Globus pallidus (tissue), 1 donor: ENCODE measurements around the gene CAMTA1.
"Not testable (repeated sequence)": the region's sequence is repeated elsewhere in the genome, so short reads cannot be mapped to it uniquely, and the experiment has no call there.

Experiments used
- DNase-seq: peaks from one replicate; pipeline ENCODE4 v3.0.0-alpha.2; 2015; ENCODE audit warnings: low spot score

Gene CAMTA1

GRCh38 chr1:7409278-7409677 lies 624.0 kb downstream of the CAMTA1 start:
- no peak for DNase-seq

- DNase-seq = no peak
Observed at GRCh38 chr1:7410156-7410555, 624.9 kb downstream of the CAMTA1 start.

- DNase-seq = not testable (repeated sequence)
Observed at GRCh38 chr1:7417618-7418017, 632.4 kb downstream of the CAMTA1 start.

GRCh38 chr1:7418442-7419080 lies 633.3 kb downstream of the CAMTA1 start:
- DNase-seq = no peak

GRCh38 chr1:7420098-7420445 lies 634.8 kb downstream of the CAMTA1 start:
- DNase-seq = no peak

- no peak for DNase-seq
Observed at GRCh38 chr1:7420470-7421100, 635.3 kb downstream of the CAMTA1 start.

GRCh38 chr1:7421471-7422075 lies 636.3 kb downstream of the CAMTA1 start:
- no peak for DNase-seq

GRCh38 chr1:7422081-7422480 lies 636.8 kb downstream of the CAMTA1 start:
- DNase-seq = no peak

- no peak for DNase-seq
Observed at GRCh38 chr1:7422561-7422960, 637.3 kb downstream of the CAMTA1 start.

GRCh38 chr1:7422966-7423365 lies 637.7 kb downstream of the CAMTA1 start:
- no peak for DNase-seq

GRCh38 chr1:7424352-7424890 lies 639.2 kb downstream of the CAMTA1 start:
- DNase-seq = no peak

GRCh38 chr1:7425229-7425628 lies 640.0 kb downstream of the CAMTA1 start:
- no peak for DNase-seq

GRCh38 chr1:7425771-7426170 lies 640.5 kb downstream of the CAMTA1 start:
- no peak for DNase-seq

- no peak for DNase-seq
Observed at GRCh38 chr1:7426780-7427604, 641.7 kb downstream of the CAMTA1 start.

GRCh38 chr1:7427605-7428300 lies 642.5 kb downstream of the CAMTA1 start:
- DNase-seq = no peak

GRCh38 chr1:7429290-7429689 lies 644.0 kb downstream of the CAMTA1 start:
- DNase-seq = no peak

GRCh38 chr1:7430047-7430608 lies 644.9 kb downstream of the CAMTA1 start:
- no peak for DNase-seq

- DNase-seq = no peak
Observed at GRCh38 chr1:7430691-7431090, 645.4 kb downstream of the CAMTA1 start.

GRCh38 chr1:7432102-7432899 lies 647.0 kb downstream of the CAMTA1 start:
- DNase-seq = no peak

- no peak for DNase-seq
Observed at GRCh38 chr1:7432900-7433380, 647.7 kb downstream of the CAMTA1 start.

GRCh38 chr1:7434566-7434965 lies 649.3 kb downstream of the CAMTA1 start:
- no peak for DNase-seq
